Lower leg skin (tissue), 3 donors: ENCODE data around the gene PPP1R12A.

ENCODE experiments used
- POLR2A ChIP-seq, 2 donors: fragments of 450-650 bp; IDR thresholded peaks; one replicate each; pipeline ENCODE4 v1.6.1; 2016 to 2017; ENCODE audit warnings: antibody characterized with exemption in 2 of 2, mild to moderate bottlenecking in 1 of 2, moderate library complexity in 1 of 2
- TF ChIP-seq, protein P1 (sequence below), 3 donors: fragments of 450-650 bp; IDR thresholded peaks; one replicate each; pipeline ENCODE4 v1.5.1; 2016; ENCODE audit warnings: antibody characterized with exemption in 3 of 3, mild to moderate bottlenecking in 3 of 3, moderate library complexity in 2 of 3

DNA sequence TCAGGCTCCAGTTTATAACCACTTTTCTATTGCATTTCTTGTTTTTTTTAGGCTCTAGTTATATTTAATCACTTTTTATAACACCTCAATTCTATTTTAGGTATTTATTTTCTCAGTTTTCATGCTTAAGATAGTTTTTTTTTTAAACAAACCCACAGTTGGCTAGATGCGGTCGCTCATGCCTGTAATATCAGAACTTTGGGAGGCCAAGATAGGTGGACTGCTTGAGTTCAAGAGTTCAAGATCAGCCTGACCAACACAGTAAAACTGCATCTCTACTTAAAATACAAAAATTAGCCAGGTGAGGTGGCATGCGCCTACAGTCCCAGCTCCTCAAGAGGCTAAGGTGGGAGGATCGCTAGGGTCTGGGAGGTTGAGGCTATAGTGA is 93.0 kb downstream of the PPP1R12A start:
- TF ChIP-seq POLR2A (IDR thresholded peaks at IDR 0.05) = no peak
- TF ChIP-seq, protein P1, sequence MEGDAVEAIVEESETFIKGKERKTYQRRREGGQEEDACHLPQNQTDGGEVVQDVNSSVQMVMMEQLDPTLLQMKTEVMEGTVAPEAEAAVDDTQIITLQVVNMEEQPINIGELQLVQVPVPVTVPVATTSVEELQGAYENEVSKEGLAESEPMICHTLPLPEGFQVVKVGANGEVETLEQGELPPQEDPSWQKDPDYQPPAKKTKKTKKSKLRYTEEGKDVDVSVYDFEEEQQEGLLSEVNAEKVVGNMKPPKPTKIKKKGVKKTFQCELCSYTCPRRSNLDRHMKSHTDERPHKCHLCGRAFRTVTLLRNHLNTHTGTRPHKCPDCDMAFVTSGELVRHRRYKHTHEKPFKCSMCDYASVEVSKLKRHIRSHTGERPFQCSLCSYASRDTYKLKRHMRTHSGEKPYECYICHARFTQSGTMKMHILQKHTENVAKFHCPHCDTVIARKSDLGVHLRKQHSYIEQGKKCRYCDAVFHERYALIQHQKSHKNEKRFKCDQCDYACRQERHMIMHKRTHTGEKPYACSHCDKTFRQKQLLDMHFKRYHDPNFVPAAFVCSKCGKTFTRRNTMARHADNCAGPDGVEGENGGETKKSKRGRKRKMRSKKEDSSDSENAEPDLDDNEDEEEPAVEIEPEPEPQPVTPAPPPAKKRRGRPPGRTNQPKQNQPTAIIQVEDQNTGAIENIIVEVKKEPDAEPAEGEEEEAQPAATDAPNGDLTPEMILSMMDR (IDR thresholded peaks at IDR 0.05) = no peak
